Iris pigment epithelial cell (primary cell): Measurements from ENCODE around the gene CNTN4.
"Not testable (repeated sequence)": the region's sequence is repeated elsewhere in the genome, so short reads cannot be mapped to it uniquely, and the experiment has no call there.

Source experiments
- DNase-seq: peaks from one replicate; pipeline ENCODE4 v3.0.0-alpha.2; 2011; ENCODE audit warnings: low read depth

CNTN4 gene

GRCh38 chr3:2098398-2099027 is at the start of gene CNTN4:
Gene CNTN4, plus strand, starts transcription at chr3:2098866.
- DNase-seq = peak; percentile 4

GRCh38 chr3:2061360-2061759 is 37.3 kb upstream of the CNTN4 start:
- DNase-seq = no peak

- DNase-seq = no peak
Observed at GRCh38 chr3:2071531-2071930, 27.1 kb upstream of the CNTN4 start.

GRCh38 chr3:2078821-2079220 is 19.8 kb upstream of the CNTN4 start:
- DNase-seq = no peak

GRCh38 chr3:2082871-2083480 is 15.7 kb upstream of the CNTN4 start:
- DNase-seq = no peak

- not testable (repeated sequence) for DNase-seq
Observed at GRCh38 chr3:2083558-2083957, 15.1 kb upstream of the CNTN4 start.

GRCh38 chr3:2090095-2090911 is 8.4 kb upstream of the CNTN4 start:
- DNase-seq = no peak

GRCh38 chr3:2092758-2093157 is 5.9 kb upstream of the CNTN4 start:
- no peak for DNase-seq

GRCh38 chr3:2094941-2095340 is 3.7 kb upstream of the CNTN4 start:
- no peak for DNase-seq

GRCh38 chr3:2096216-2096615 is 2.5 kb upstream of the CNTN4 start:
- no peak for DNase-seq

- DNase-seq = peak; percentile 36
Observed at GRCh38 chr3:2097641-2098191, 950 bp upstream of the CNTN4 start.

- DNase-seq = no peak
Observed at GRCh38 chr3:2099028-2099671, 484 bp downstream of the CNTN4 start.

- DNase-seq = no peak
Observed at GRCh38 chr3:2099779-2100191, 1.1 kb downstream of the CNTN4 start.

- DNase-seq = no peak
Observed at GRCh38 chr3:2106438-2106837, 7.8 kb downstream of the CNTN4 start.

GRCh38 chr3:2110597-2111117 is 12.0 kb downstream of the CNTN4 start:
- no peak for DNase-seq

GRCh38 chr3:2114617-2115275 is 16.1 kb downstream of the CNTN4 start:
- DNase-seq = no peak

- DNase-seq = no peak
Observed at GRCh38 chr3:2130726-2131125, 32.1 kb downstream of the CNTN4 start.

GRCh38 chr3:2133146-2133545 is 34.5 kb downstream of the CNTN4 start:
- DNase-seq = no peak

GRCh38 chr3:2137651-2138050 is 39.0 kb downstream of the CNTN4 start:
- no peak for DNase-seq

GRCh38 chr3:2141482-2141881 is 42.8 kb downstream of the CNTN4 start:
- no peak for DNase-seq

- no peak for DNase-seq
Observed at GRCh38 chr3:2148561-2149340, 50.1 kb downstream of the CNTN4 start.
